Measurements from ENCODE around the gene PGF.

- no peak for TF ChIP-seq GZF1 (CRISPR knock-in tag; IDR thresholded peaks at IDR 0.05)
- TF ChIP-seq EED (CRISPR knock-in tag; IDR thresholded peaks at IDR 0.05) = no peak
- TF ChIP-seq HNRNPLL (IDR thresholded peaks at IDR 0.05; ENCODE audit: low read depth, low read length, poor library complexity, severe bottlenecking) = no peak
- no peak for TF ChIP-seq MAFF (IDR thresholded peaks at IDR 0.05; ENCODE audit: low read depth, low read length)
- no peak for TF ChIP-seq SMARCC2 (IDR thresholded peaks at IDR 0.05)
- no peak for TF ChIP-seq ZFP82 (CRISPR knock-in tag; IDR thresholded peaks at IDR 0.05; ENCODE audit: borderline replicate concordance)
- no peak for TF ChIP-seq NFYB (CRISPR knock-in tag; IDR thresholded peaks at IDR 0.05)
- TF ChIP-seq IKZF4 (CRISPR knock-in tag; IDR thresholded peaks at IDR 0.05; ENCODE audit: borderline replicate concordance, low read depth, not compliant biosample characterization) = no peak
Measured at GRCh38 chr14:74936731-74937130, 18.7 kb downstream of the PGF start.
